HG03520 (cell line): ENCODE measurements around the gene RPSA.
"Not testable (repeated sequence)": the region's sequence is repeated elsewhere in the genome, so short reads cannot be mapped to it uniquely, and the experiment has no call there.

Experiments used
- ATAC-seq: cut with Tn5 transposase; IDR thresholded peaks from one replicate; pipeline ENCODE4 v1.9.1; 2021; ENCODE audit warnings: mild to moderate bottlenecking, moderate library complexity; ENCODE audit not compliant: unreplicated experiment

The RPSA gene

DNA sequence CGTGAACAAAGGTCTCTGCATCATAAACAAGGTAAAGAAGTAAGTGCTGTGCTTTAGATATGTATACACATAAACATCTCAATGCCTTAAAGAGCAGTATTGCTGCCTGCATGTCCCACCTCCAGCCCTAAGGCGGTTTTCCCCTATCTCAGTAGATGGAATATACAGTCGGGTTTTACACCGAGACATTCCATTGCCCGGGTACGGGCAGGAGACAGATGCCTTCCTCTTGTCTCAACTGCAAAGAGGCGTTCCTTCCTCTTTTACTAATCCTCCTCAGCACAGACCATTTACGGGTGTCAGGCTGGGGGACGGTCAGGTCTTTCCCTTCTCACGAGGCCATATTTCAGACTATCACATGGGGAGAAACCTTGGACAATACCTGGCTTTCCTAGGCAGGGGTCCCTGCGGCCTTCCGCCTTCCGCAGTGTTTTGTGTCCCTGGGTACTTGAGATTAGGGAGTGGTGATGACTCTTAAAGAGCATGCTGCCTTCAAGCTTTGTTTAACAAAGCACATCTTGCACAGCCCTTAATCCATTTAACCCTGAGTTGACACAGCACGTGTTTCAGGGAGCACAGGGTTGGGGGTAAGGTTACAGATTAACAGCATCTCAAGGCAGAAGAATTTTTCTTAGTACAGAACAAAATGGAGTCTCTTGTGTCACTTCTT, 12.2 kb downstream of the RPSA start:
- ATAC-seq: not testable (repeated sequence)

- ATAC-seq: no peak
These were observed 13.3 kb downstream of the RPSA start for GRCh38 chr3:39419742-39420315.

DNA sequence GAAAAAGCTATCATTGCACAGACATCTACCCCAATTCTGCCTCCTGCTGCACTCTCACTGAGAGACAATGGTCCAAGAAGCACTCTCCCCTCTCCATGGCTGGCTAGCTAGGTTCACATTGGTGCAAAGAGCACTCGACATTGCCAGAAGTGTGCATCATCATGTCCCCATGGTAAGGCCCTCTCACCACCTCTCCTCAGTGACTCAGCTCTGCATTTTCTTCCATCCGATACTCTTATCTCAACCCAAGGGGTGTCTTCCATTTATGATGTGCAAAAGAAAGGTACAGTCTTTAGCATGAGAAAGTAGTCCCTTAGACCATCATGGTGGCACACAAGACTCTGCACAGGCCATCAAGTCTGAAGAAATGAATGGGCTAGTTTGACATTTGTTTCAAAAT, 14.0 kb downstream of the RPSA start:
- no peak for ATAC-seq

DNA sequence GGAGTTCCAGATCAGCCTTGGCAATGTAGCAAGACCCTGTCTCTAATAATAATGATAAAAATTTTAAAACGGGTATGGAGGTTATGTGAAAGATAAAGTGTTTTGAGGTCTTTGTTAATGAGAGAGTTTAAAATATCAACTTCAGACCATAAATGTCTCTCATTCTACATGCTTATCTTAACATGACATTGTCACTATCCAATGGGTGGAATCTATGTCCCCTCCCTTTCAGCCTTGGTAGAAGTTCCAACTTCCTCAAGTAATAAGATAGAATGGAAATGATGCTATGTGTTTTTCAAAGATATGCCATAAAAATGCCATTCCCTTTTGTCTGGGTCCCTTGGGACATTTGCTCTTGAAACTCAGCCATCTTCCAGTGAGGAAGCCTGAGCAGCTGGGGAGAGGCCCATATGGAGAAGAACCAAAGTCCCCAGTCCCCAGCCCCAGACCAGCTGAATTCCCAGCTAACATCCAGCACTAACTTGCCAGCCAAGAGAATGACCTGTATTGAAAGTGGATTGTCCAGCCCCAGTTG, 17.0 kb downstream of the RPSA start:
- ATAC-seq: no peak

DNA sequence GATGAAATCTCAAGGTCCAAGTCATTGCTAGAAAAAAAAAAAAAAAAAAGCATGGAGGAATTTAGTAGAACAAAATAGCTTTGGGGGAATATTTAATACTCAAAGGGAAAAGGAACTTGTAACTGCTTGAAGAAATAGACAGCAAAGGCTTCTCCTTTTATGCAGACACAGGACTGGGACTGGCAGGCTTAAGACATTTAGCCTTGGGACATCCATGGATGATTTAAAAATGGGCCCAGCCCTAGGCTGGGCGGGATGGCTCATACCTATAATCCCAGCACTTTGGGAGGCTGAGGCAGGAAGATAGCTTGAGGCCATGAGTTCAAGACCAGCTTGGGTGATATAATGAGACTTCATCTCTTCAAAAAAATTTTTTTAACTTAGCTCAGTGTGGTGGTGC, 19.8 kb downstream of the RPSA start:
- ATAC-seq: no peak

DNA sequence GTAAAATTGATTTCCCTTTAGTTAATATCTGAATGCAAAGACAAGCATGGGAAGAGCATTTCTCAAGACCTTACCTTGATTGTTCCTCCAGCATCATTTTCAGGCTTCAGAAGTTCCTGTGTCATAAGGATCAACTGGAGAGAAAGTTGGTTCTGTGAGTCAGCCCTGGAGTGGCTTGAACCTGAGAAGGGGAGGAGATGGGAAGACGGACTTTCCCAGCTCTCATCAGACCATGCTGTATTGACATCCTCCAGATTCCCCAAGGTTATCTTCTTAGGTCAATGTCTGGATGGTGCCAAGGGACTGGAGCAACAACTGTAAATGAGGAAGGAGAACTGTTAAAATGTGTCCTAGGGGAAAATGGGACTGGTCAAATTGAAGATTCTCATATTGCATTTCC, 21.0 kb downstream of the RPSA start:
- ATAC-seq: no peak

DNA sequence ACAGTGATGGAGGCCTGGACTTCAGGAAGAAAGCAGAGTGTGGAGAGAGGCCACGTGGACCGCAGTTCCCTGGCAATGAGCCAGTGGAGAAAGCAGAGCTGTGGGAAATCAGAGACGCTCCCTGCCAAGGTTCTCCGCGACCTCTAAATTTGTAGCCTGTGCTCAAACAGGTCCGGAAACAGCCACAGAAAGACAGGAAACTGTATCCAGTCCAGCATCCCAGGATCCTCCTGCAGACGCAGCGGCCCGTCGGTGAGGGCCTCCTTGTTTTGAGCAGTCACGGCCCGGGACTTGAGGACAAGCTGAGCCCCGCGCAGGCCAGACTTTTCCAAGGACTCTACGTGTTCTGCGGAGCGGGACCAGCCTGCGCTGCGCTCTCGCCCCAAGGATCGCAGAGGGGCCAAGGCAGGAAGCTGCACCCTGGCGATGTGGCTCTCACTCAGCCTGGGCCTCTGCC, 22.3 kb downstream of the RPSA start:
- ATAC-seq: no peak

DNA sequence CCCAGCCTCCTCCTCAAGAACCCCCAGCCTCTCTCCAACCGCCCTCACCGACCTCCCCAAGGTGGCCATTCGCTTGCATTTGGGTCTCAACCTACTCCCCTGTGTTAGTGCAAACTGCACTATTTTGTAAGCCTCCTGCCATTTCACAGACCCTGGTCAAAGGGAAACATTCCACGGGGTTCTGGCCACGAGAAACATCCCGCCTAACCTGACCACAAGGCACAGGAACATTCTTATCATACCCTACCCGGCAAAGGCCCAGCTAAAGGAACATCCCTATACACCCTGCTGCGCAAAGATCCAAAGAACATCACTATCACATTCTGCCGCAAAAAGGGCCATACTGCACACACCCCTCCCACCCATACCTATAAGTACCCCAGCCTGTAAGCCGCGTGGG, 22.9 kb downstream of the RPSA start:
- ATAC-seq: no peak

DNA sequence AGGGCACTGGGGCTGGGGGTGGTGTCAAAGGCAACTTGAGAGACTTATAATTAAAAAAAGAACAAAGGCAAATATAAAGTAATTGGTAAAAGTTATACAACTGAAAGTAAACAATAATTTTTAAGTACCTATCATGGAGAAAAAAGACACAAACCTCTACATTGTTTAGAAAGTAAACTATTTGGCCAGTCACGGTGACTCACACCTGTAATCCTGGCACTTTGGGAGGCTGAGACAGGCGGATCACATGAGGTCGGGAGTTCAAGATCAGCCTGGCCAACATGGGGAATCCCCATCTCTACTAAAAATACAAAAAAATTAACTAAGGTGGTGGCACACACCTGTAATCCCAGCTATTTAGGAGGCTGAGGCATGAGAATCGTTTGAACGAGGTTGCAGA, 25.8 kb downstream of the RPSA start:
- ATAC-seq: no peak

GRCh38 chr3:39433642-39434041, 27.1 kb downstream of the RPSA start:
- ATAC-seq: no peak

DNA sequence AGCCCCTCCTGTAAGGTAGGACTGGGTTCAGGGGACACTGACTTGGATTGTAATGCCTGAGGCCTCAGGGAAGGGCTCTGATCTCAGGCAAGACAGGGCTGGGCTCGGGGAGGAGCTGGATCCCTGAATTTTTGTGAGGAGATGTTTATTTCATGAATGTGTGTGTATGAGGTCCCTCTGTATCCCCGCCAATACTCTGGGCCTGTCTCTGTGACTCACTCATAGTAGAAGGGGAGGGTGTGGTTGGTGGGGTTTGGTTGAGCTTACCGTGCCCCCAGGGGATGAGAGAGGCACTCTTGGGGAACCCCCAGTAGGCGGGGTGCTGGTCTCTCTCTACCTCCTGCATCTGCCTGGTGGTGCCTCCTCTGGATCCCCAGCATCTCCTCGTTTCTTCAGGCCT, 28.1 kb downstream of the RPSA start:
- ATAC-seq: peak; percentile 60

DNA sequence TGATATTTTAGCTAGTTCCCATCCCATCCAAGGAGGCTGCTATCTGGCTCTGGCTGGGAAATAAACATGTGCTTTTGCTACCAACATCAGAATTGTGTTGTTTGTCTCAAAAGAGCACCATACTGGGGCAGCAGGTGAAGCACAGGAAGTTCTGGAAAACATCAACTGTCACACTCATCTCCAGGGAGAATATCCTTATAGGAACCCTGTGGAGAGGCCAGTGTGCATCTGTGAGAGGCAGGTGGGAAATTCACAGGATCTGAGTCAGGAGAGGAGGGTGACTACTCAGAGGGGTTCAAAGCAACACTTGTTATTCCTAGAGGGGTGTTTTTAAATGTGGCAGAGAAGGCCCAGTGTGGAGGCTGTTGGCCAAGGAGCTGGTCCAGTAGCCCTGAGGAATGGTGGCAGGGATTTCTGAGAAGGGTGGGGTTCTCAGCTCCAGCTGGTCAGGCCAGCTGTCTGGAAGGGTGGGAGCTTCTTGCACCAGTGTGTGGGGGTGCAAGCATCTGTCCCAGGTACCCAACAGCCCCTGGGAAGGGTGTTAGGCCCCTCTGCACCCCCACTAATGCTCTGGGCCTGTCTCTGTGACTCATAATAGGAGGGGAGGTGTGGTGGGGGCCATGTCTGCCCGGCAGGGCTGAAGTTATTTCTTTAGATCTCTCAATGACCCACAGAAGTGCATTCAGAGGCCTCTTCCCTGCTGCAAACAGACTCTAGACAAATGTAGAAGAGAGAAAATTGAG, 28.7 kb downstream of the RPSA start:
- no peak for ATAC-seq

- ATAC-seq: no peak
These were observed 32.4 kb downstream of the RPSA start for GRCh38 chr3:39438880-39439279.

DNA sequence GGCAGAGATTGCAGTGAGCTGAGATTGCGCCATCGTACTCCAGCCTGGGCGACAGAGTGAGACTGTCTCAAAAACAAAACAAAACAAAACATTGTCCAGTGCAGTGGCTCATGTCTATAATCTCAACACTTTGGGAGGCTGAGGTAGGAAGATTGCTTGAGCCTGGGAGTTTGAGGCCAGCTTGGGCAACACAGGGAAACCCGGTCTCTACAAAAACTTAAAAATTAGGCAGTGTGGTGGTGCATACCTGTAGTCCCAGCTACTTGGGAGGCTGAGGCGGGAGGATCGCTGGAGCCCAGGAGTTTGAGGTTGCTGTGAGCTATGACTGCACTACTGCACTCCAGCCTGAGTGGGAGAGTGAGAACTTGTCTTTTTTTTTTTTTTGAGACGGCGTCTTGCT, 33.8 kb downstream of the RPSA start:
- no peak for ATAC-seq

DNA sequence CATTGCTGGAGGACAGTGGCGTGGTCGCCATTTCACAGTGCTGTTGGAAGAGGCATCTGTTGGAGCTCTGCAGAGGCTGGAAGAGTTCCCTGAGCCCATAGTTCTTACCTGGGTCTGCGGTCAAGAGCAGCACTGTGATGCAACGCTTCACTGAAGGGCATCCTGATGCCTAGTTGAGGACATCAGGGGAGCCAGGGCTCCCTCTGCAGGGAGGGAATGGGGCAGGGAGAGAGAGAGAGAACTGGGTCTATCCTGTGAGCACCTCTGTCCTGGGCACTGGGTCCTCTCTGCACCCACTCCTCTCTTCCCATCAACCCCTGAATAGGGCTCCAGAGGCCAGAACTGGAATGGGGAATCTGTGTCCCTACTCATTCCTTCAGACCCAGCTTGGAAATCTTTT, 37.0 kb downstream of the RPSA start:
- no peak for ATAC-seq

GRCh38 chr3:39445927-39446326, 39.4 kb downstream of the RPSA start:
- ATAC-seq: no peak

- ATAC-seq: no peak
These were observed 39.9 kb downstream of the RPSA start for GRCh38 chr3:39446444-39446843.

DNA sequence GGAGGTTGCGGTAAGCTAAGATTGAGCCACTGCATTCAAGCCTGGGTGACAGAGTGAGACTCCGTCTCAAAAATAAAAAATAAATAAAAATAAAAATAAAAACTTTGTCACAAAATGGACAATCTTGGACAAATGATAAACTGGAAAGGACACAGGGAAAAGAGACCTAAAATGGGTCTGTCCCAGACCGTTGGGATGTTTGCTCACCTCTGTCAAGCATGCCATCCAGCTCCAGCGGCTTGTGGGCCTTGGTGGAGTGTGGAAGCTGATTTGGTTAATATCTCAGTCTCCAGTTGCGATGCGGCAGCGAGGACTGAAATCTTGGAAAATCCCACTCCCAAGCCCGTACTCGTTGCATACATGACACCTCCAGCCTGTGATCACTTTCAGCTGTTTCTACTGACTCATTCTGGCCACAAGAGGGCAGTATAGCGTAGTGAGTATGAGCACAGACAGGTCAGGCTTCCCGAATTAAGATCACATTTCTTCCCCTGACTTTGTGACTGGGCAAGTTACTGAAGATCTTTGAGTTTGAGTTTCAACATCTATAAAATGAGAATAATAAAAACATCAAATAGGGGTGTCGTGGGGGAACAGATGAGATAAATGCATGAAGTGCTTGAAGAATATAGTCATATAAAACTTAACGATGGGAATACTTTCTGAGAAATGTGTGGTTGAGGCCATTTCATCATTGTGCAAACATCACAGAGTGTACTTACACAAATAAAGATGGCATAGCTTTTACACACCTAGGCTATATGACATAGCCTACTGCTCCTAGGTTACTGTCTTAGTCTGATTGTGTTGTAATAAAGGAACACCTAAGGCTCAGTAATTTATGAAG, 41.3 kb downstream of the RPSA start:
- ATAC-seq: peak; percentile 80

- ATAC-seq: no peak
These were observed 42.1 kb downstream of the RPSA start for GRCh38 chr3:39448506-39449233.

DNA sequence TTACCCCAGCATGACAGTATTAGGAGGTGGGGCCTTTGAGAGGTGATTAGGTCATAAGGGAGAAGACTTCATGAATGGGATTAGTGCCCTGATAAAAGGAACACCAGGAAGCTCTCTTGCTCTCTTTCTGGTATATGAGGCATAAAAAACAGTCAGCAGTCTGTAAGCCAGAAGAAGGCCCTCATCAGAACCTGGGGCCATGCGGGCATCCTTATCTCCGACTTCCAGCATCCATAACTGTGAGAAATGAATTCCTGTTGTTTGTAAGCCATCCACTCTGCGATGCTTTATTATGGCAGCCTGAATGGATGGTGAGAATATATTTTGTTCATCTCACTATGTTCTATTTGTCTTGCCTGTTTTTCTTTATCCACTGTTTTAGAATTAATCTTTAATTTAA, 43.3 kb downstream of the RPSA start:
- no peak for ATAC-seq
